Activated CD4-positive, CD25-positive, alpha-beta regulatory T cell treated with anti-CD3 and anti-CD28 coated beads, Interleukin-2, amount 50 U/mL, for 72 hours (primary cell): ENCODE results near the gene NIPBL.
"Not testable (repeated sequence)": the region's sequence is repeated elsewhere in the genome, so short reads cannot be mapped to it uniquely, and the experiment has no call there.

Source experiments
- DNase-seq: peaks from one replicate; pipeline ENCODE4 v3.0.0; 2021

Gene NIPBL

GRCh38 chr5:37043693-37044092 is 167.1 kb downstream of the NIPBL start:
- DNase-seq = no peak

DNA sequence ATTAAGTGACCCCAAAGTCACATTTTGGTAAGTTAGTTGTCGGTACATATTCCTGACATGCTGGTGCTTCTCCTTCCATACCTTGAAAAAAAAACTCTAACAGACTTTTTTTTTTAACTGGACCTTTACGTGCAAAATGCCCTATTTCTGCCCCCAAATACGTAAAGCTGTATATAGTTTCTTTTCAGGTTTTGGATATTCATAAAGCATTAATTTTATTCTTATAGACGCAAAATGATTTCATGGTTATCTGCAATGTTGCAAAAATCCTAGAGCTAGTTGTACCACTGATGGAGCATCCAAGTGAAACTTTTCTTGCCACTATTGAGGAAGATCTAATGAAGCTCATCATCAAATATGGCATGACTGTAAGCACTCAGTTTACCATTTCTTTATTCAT is 167.6 kb downstream of the NIPBL start:
- DNase-seq = no peak

- DNase-seq = no peak
Measured at GRCh38 chr5:37045703-37046102, 169.1 kb downstream of the NIPBL start.

DNA sequence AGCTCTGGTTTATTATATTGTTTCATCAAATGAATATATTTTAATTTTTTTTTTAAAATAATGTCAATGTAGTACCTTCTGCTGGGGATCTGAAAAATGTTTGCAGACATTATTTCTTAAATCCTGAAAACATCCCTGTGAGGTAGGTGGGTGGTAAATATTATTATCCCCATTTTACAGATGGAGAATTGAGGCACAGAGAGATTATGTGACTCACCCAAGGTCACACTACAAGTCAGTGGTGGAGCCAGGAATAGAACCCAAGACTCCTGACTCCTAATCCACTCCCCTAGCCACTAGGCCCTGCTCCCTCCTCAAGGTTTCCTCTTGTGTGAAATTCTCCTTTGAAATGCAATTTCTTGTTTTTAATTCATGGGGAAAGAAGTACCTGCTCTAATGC is 171.4 kb downstream of the NIPBL start:
- DNase-seq = no peak

DNA sequence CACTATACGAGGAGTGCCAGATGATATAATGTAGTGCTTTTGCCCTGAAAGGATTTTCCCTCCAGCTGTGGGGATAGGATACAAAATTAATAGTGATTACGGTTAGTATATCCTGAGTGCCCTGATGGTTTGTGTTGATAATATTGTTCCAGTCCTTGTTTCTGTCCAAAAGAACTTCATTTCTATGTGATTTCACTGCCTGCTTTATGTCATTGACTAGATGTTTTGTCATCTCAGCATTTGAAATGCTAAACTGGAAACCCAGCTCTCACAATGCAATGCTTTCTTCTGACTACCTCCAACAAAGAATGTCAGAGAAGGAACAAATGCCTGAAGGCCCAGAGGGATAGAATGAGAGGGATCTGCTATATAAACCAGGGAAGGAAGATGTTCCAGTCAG is 177.8 kb downstream of the NIPBL start:
- no peak for DNase-seq

- no peak for DNase-seq
Measured at GRCh38 chr5:37055383-37055990, 178.9 kb downstream of the NIPBL start.

DNA sequence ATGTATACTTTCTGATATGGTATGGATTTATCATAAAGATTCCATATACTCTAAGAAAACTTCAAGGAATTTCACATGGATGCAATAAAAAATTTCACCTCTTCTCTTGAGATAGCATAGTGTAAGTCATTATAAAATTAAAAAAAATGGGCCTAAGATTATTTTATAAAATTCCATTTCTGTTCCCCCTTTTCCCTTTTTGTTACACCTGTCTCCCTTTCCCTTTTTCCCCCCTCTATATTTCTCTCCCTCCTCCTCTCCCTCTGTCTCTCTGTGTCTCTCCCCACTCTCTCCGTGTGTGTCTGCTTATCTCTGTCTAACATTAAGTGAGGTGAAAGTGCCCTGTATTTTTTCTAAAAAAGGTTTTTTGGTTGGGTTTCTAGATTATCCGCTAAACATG is 180.2 kb downstream of the NIPBL start:
- DNase-seq = no peak

DNA sequence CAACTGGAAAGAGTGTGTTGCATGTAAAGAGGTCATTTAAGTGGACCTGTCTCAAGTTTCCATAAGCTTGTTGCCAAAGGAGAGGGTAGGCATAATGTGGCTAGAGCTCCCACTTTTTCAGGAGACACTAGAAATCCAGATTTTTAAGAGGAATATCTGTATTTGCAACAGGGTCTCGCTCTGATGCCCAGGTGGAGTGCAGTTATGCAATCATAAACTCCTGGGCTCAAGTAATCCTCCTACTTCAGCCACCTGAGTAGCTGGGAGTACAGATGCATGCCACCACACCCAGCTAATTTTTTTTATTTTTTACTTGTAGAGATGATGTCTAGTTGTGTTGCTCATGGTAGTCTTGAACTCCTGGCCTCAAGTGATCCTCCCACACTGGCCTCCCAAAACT is 183.5 kb downstream of the NIPBL start:
- DNase-seq = no peak

DNA sequence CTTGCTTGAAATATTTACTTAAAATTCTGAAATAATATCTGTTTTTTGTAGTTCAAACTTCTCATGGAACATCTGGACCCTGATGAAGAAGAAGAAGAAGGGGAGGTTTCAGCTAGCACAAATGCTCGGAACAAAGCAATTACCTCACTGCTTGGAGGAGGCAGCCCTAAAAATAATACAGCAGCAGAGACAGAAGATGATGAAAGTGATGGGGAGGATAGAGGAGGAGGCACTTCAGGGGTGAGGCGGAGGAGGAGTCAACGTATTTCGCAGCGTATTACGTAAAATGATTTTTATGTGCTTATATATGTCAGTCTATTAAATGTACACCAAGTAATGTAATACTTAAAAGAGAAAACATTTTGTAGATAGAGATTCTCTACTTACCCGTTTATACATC is 187.2 kb downstream of the NIPBL start:
- DNase-seq = no peak

- DNase-seq = no peak
Measured at GRCh38 chr5:37064442-37064841, 187.9 kb downstream of the NIPBL start.

DNA sequence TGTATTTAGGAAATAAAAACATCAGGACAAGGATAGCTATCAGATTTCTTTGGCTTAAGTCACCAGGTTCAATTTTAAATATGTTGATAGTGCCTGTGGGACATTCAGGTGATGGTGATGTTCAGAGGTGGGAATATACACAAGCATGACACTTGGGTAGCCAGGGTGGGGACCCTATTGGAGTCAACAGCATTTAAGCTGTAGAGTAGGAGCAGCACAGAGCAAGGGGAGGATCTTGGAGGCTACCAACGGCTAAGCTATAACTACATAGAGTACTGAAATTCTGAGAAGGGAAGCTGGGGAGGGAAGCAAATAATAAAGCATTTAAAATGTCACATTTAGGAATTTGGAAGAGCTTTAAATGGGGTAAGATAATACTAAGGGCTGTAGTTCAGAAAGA is 194.9 kb downstream of the NIPBL start:
- no peak for DNase-seq

- DNase-seq = no peak
Measured at GRCh38 chr5:37071901-37072581, 195.5 kb downstream of the NIPBL start.

- DNase-seq = no peak
Measured at GRCh38 chr5:37075399-37075950, 198.9 kb downstream of the NIPBL start.

DNA sequence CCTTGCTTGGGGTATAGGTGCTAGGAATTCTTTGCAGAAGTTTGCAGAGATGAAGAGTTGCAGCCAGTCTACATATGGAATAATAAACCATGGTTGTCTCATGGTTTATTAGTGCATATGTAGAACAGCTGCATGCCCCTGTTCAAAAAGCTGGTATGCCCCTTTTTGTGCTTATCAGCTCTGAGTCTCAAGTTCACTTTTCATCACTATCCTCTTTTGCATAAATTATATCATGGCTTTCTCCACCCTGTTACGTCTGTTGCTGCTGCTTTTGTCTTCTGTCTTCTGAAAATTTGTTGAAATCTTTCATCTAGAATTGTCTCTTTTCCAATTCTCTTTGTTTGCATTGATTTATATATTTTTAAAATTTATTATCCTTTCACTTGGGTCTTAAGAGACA is 200.6 kb downstream of the NIPBL start:
- no peak for DNase-seq

GRCh38 chr5:37080697-37081096 is 204.1 kb downstream of the NIPBL start:
- no peak for DNase-seq

DNA sequence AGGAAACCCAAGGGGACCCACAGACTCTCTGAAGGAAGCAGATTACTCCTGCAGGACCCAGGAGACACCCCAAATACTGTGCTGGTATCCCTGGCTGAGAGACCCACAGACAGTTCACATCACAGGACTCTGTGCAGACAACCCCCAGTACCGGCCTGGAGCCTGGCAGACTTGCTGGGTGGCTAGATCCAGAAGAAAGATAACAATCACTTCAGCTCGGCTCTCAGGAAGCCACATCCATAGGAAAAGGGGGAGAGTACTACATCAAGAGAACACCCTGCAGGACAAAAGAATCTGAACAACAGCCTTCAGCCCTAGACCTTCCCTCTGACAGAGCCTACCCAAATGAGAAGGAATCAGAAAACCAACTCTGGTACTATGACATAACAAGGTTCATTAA is 206.4 kb downstream of the NIPBL start:
- DNase-seq = not testable (repeated sequence)

DNA sequence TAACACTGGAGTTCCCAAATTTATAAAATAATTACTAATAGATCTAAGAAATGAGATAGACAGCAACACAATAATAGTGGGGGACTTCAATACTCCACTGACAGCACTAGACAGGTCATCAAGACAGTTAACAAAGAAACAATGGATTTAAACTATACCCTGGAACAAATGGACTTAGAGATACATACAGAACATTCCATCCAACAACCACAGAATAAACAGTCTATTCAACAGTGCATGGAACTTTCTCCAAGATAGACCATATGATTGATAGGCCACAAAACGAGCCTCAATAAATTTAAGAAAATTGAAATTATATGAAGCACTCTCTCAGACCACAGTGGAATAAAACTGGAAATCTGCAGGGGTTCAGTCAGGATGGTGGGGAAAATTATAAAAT is 209.5 kb downstream of the NIPBL start:
- DNase-seq = not testable (repeated sequence)

DNA sequence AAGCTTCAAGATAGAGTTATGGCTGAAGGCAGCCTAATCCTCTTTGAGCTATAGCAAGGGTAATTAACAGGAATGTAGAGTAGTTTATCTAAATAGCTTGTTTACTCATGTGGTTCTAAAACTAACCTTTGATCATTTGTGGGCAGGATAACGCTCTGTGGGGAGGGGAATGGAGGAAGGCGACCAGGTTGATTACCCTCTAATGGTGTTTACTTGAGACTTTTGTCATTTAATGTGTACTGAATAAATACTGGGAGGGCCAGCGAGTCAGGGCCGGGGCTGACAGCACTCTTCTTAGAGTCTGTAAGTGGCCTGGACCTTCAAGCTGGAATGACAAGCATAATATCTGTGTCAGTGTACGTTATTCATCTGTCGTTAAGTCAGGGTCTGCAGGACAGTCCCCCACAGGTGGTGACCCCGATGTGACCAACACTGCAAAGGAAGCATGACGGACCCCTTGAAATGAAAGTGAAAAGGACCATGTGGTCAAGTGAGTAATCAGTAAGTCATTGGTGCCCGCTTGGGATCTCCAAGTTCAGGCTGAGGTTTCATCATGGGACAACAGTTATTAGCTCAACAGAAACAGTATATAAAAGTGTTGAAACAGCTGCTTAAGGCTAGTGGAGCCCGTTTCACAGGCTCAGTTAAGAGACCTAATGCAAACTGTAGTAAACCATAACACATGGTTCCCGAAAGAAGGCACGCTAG is 210.1 kb downstream of the NIPBL start:
- no peak for DNase-seq

- no peak for DNase-seq
Measured at GRCh38 chr5:37088009-37088408, 211.4 kb downstream of the NIPBL start.

- no peak for DNase-seq
Measured at GRCh38 chr5:37090123-37090726, 213.7 kb downstream of the NIPBL start.

DNA sequence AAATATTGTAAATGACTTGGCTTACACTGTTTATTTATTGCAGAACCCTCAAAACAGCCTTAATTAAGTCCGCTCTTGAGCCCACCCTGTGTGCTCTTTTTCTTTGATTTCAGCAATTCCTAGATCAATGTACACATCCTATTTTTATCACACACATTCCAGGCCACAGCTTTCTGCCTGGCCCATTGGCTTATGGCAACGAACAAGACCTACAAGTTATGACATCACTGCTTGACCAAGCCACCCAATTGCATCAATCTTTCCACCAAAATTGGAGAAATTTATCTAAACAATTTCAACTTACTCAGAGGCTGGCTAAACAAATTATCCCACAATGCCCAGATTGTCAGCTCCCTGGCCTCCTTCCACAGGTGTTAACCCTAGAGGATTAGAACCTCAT is 214.2 kb downstream of the NIPBL start:
- DNase-seq = no peak

DNA sequence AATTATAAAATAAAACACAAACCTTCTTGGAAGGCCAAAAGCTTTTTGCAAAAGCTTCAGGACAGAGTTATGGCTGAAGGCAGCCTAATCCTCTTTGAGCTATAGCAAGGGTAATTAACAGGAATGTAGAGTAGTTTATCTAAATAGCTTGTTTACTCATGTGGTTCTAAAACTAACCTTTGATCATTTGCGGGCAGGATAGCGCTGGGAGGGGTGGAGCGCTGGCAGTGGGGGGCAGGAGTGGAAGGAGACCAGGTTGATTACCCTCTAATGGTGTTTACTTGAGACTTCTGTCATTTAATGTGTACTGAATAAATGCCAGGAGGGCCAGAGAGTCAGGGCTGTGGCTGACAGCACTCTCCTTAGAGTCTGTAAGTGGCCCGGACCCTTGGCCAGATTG is 217.2 kb downstream of the NIPBL start:
- DNase-seq = not testable (repeated sequence)

- DNase-seq = not testable (repeated sequence)
Measured at GRCh38 chr5:37099267-37099666, 222.7 kb downstream of the NIPBL start.

DNA sequence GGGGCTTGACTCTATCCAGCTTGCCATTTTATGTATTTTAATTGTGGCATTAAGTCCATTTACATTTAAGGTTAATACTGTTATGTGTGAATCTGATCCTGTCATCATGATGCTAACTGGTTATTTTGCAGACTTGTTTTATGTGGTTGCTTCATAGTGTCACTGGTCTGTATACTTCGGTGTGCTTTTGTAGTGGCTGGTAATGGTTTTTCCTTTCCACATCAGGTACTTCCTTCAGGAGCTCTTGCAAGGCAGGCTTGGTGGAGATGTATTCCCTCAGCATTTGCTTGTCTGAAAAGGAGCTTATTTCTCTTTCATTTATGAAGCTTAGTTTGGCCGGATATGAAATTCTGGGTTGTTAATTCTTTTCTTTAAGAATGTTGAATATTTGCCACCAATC is 226.7 kb downstream of the NIPBL start:
- no peak for DNase-seq
